ENCODE data around the gene ZNF207. TPM values are rescaled to one million over a fixed set of nuclear protein-coding genes. Genes with fewer than 3 reads are reported as not detected.

ZNF207 gene
- total RNA-seq, 1 experiment from 2014 or later: 296 TPM

- no peak for TF ChIP-seq CTCF (conservative IDR thresholded peaks at IDR 0.05)
- Histone ChIP-seq H3K79me1 (ENCODE audit: insufficient read depth, low read depth, low read length, poor library complexity, severe bottlenecking) (no peaks in the 10 kb centered on the region), H3K18ac (ENCODE audit: insufficient read length, low read depth, low read length) (no peak overlapping the region), H2BK120ac (ENCODE audit: low read depth, low read length, poor library complexity, severe bottlenecking) (no peak overlapping the region), H3K79me2 (ENCODE audit: insufficient read depth, low read length) (0 out of 2 replicates have a peak, but pooled peaks cover 2% of the 10 kb centered on the region), H2BK15ac (ENCODE audit: low read depth, low read length) (no peak overlapping the region), H3K56ac (ENCODE audit: insufficient read length, low read depth, low read length) (no peak overlapping the region), H2AK5ac (ENCODE audit: insufficient read length, low read length) (no peak overlapping the region), H2AFZ (ENCODE audit: low read length) (no peak overlapping the region), H3K9me3 (ENCODE audit: control insufficient read depth, low read depth, low read length) (no peaks in the 10 kb centered on the region), H3K9ac (ENCODE audit: extremely low read depth, insufficient read length, low read length) (no peak overlapping the region), H2BK5ac (ENCODE audit: insufficient read length, low read length) (no peak overlapping the region), H4K20me1 (ENCODE audit: control insufficient read depth, insufficient read depth, insufficient read length) (no peaks in the 10 kb centered on the region), H2BK20ac (ENCODE audit: low read depth, low read length, poor library complexity, severe bottlenecking) (no peak overlapping the region), H3K27me3 (ENCODE audit: insufficient read depth, low read length) (no peaks in the 10 kb centered on the region), H3K27ac (ENCODE audit: insufficient read length, low read depth, low read length) (no peak overlapping the region), H3T11ph (ENCODE audit: low read length) (no peak overlapping the region), H4K91ac (ENCODE audit: insufficient read length, low read depth, low read length) (no peak overlapping the region), H3K14ac (ENCODE audit: insufficient read depth, low read length) (no peak overlapping the region), H2BK12ac (ENCODE audit: insufficient read length, low read depth, low read length) (no peak overlapping the region), H3K4ac (ENCODE audit: low read depth, low read length) (no peak overlapping the region), H3K23me2 (ENCODE audit: insufficient read length, low read depth, low read length, poor library complexity, severe bottlenecking) (no peaks in the 10 kb centered on the region), H4K5ac (ENCODE audit: insufficient read length, low read depth, low read length) (no peak overlapping the region), H3K23ac (ENCODE audit: insufficient read length, low read depth, low read length) (no peak overlapping the region), H4K8ac (replicated peaks; ENCODE audit: insufficient read length, low read depth, low read length) (no peak overlapping the region), H3K4me1 (ENCODE audit: insufficient read depth, low read length) (no peaks in the 10 kb centered on the region), H3K4me2 (ENCODE audit: insufficient read depth, insufficient read length, low read length) (no peak overlapping the region)
- Mint-ChIP-seq H3K27me3 (ENCODE audit: low read depth) (no peaks in the 10 kb centered on the region), H3K4me1 (no peaks in the 10 kb centered on the region), H3K4me3 (no peak overlapping the region), H3K9me3 (no peaks in the 10 kb centered on the region), H3K27ac (peak overlapping the region in 1 of 3 experiments; percentile 12; a peak in 1 of 7 replicates), H3K36me3 (ENCODE audit: insufficient read depth in 1 of 3, low read depth in 3 of 3) (peaks cover 50 to 96% (median 91%) of the 10 kb centered on the region in 3 experiments; a peak in 6 of 7 replicates)
- DNase-seq: no peak
- no CpG with 5 or more reads among the region's 1 CpG for WGBS (ENCODE audit: extremely low coverage, insufficient read length, low lambda C conversion rate)
These were observed 20.5 kb downstream of the ZNF207 start for GRCh38 chr17:32370426-32370825.
